HUES6 (cell line): ENCODE data around the gene WLS.

Experiments used
- H3K27ac ChIP-seq: 2 replicates; pipeline ENCODE4 v1.7.0; 2013; ENCODE audit warnings: low read depth, mild to moderate bottlenecking, low read length, inconsistent platforms
- H3K27me3 ChIP-seq: 2 replicates; pipeline ENCODE4 v1.6.1; 2013; ENCODE audit warnings: low read length; ENCODE audit not compliant: control insufficient read depth, insufficient read depth
- H3K36me3 ChIP-seq: 2 replicates; pipeline ENCODE4 v1.6.1; 2013; ENCODE audit warnings: low read length; ENCODE audit not compliant: control insufficient read depth, insufficient read depth
- H3K4me1 ChIP-seq: 2 replicates; pipeline ENCODE4 v1.6.1; 2013; ENCODE audit warnings: low read length; ENCODE audit not compliant: control insufficient read depth, insufficient read depth
- H3K4me3 ChIP-seq: 2 replicates; pipeline ENCODE4 v1.5.1; 2013; ENCODE audit warnings: low read depth, low read length
- H3K9ac ChIP-seq: one replicate; pipeline ENCODE4 v1.6.1; 2013; ENCODE audit warnings: mild to moderate bottlenecking, low read length
- H3K9me3 ChIP-seq: 2 replicates; pipeline ENCODE4 v1.6.1; 2013; ENCODE audit warnings: low read depth, low read length; ENCODE audit not compliant: control insufficient read depth, insufficient read depth

The WLS gene

GRCh38 chr1:68199603-68200002 lies 32.7 kb downstream of the WLS start:
- no peaks in the 10 kb centered on the region for H3K9me3 ChIP-seq
- H3K4me3 ChIP-seq: no peak overlapping the region
- no peaks in the 10 kb centered on the region for H3K36me3 ChIP-seq
- H3K27ac ChIP-seq: no peak overlapping the region
- H3K27me3 ChIP-seq: no peaks in the 10 kb centered on the region
- no peak overlapping the region for H3K9ac ChIP-seq
- peaks cover 34% of the 10 kb centered on the region for H3K4me1 ChIP-seq

- H3K4me3 ChIP-seq: no peak overlapping the region
- peaks cover 34% of the 10 kb centered on the region for H3K4me1 ChIP-seq
- H3K27ac ChIP-seq: no peak overlapping the region
- H3K9me3 ChIP-seq: no peaks in the 10 kb centered on the region
- H3K9ac ChIP-seq: no peak overlapping the region
- no peaks in the 10 kb centered on the region for H3K27me3 ChIP-seq
- H3K36me3 ChIP-seq: peaks cover 4% of the 10 kb centered on the region; the same call in 1 of the 2 replicates
Measured at GRCh38 chr1:68198752-68199151, 33.6 kb downstream of the WLS start.

- H3K9me3 ChIP-seq: no peaks in the 10 kb centered on the region
- H3K4me1 ChIP-seq: peaks cover 30% of the 10 kb centered on the region
- no peak overlapping the region for H3K9ac ChIP-seq
- no peaks in the 10 kb centered on the region for H3K27me3 ChIP-seq
- peaks cover 9% of the 10 kb centered on the region; the same call in 1 of the 2 replicates for H3K36me3 ChIP-seq
- no peak overlapping the region for H3K4me3 ChIP-seq
- no peak overlapping the region for H3K27ac ChIP-seq
Measured at GRCh38 chr1:68197891-68198290, 34.4 kb downstream of the WLS start.

GRCh38 chr1:68197461-68197860 lies 34.9 kb downstream of the WLS start:
- no peaks in the 10 kb centered on the region for H3K27me3 ChIP-seq
- peaks cover 10% of the 10 kb centered on the region; the same call in 1 of the 2 replicates for H3K36me3 ChIP-seq
- H3K4me1 ChIP-seq: peaks cover 30% of the 10 kb centered on the region
- H3K9ac ChIP-seq: no peak overlapping the region
- no peak overlapping the region for H3K4me3 ChIP-seq
- no peaks in the 10 kb centered on the region for H3K9me3 ChIP-seq
- H3K27ac ChIP-seq: no peak overlapping the region

GRCh38 chr1:68196676-68197075 lies 35.6 kb downstream of the WLS start:
- Histone ChIP-seq H3K27ac (no peak overlapping the region), H3K4me1 (peaks cover 30% of the 10 kb centered on the region), H3K36me3 (peaks cover 16% of the 10 kb centered on the region; the same call in 1 of the 2 replicates), H3K4me3 (no peak overlapping the region), H3K27me3 (no peaks in the 10 kb centered on the region), H3K9ac (no peak overlapping the region), H3K9me3 (no peaks in the 10 kb centered on the region)

GRCh38 chr1:68191717-68192116 lies 40.6 kb downstream of the WLS start:
- Histone ChIP-seq H3K4me1 (no peaks in the 10 kb centered on the region), H3K27me3 (no peaks in the 10 kb centered on the region), H3K27ac (no peak overlapping the region)

GRCh38 chr1:68188644-68189340 lies 43.5 kb downstream of the WLS start:
- peaks cover 44% of the 10 kb centered on the region; the same call in 1 of the 2 replicates for H3K36me3 ChIP-seq
- no peak overlapping the region for H3K4me3 ChIP-seq
- no peaks in the 10 kb centered on the region for H3K4me1 ChIP-seq
- no peaks in the 10 kb centered on the region for H3K27me3 ChIP-seq
- peaks cover 7% of the 10 kb centered on the region; the same call in 1 of the 2 replicates for H3K9me3 ChIP-seq
- H3K27ac ChIP-seq: no peak overlapping the region
- H3K9ac ChIP-seq: no peak overlapping the region

More at GRCh38 chr1:68191717-68192116, 40.6 kb downstream of the WLS start:
- peaks cover 33% of the 10 kb centered on the region; the same call in 1 of the 2 replicates for H3K36me3 ChIP-seq
- H3K9me3 ChIP-seq: no peaks in the 10 kb centered on the region
- no peak overlapping the region for H3K4me3 ChIP-seq
- H3K9ac ChIP-seq: no peak overlapping the region

GRCh38 chr1:68188060-68188538 lies 44.2 kb downstream of the WLS start:
- Histone ChIP-seq H3K4me1 (no peaks in the 10 kb centered on the region), H3K4me3 (no peak overlapping the region), H3K9ac (no peak overlapping the region), H3K27me3 (no peaks in the 10 kb centered on the region), H3K36me3 (peaks cover 39% of the 10 kb centered on the region; the same call in 1 of the 2 replicates), H3K9me3 (peaks cover 7% of the 10 kb centered on the region; the same call in 1 of the 2 replicates), H3K27ac (no peak overlapping the region)

GRCh38 chr1:68185743-68186142 lies 46.6 kb downstream of the WLS start:
- no peak overlapping the region for H3K4me3 ChIP-seq

GRCh38 chr1:68183895-68184294 lies 48.4 kb downstream of the WLS start:
- Histone ChIP-seq H3K27ac (no peak overlapping the region), H3K4me1 (no peaks in the 10 kb centered on the region), H3K9me3 (peaks cover 7% of the 10 kb centered on the region; the same call in 1 of the 2 replicates), H3K36me3 (peaks cover 24% of the 10 kb centered on the region; the same call in 1 of the 2 replicates), H3K4me3 (no peak overlapping the region), H3K27me3 (no peaks in the 10 kb centered on the region), H3K9ac (no peak overlapping the region)

More at GRCh38 chr1:68185743-68186142, 46.6 kb downstream of the WLS start:
- Histone ChIP-seq H3K9ac (no peak overlapping the region), H3K27ac (no peak overlapping the region), H3K27me3 (no peaks in the 10 kb centered on the region), H3K9me3 (peaks cover 7% of the 10 kb centered on the region; the same call in 1 of the 2 replicates), H3K4me1 (no peaks in the 10 kb centered on the region), H3K36me3 (peaks cover 31% of the 10 kb centered on the region; the same call in 1 of the 2 replicates)

GRCh38 chr1:68181165-68181556 lies 51.2 kb downstream of the WLS start:
- H3K9me3 ChIP-seq: peaks cover 7% of the 10 kb centered on the region; the same call in 1 of the 2 replicates
- no peak overlapping the region for H3K9ac ChIP-seq
- peaks cover 17% of the 10 kb centered on the region; the same call in 1 of the 2 replicates for H3K36me3 ChIP-seq
- H3K4me3 ChIP-seq: no peak overlapping the region
- no peaks in the 10 kb centered on the region; the same call in 1 of the 2 replicates for H3K4me1 ChIP-seq
- no peak overlapping the region for H3K27ac ChIP-seq
- H3K27me3 ChIP-seq: no peaks in the 10 kb centered on the region
